AG10803 (cell line): ENCODE results near the gene TCEA2.

Source experiments
- DNase-seq: peaks from one replicate; pipeline ENCODE4 v3.0.0; 2010; ENCODE audit warnings: low read depth
- H3K4me3 ChIP-seq: 2 replicates; pipeline ENCODE4 v1.5.1; 2011; ENCODE audit warnings: mild to moderate bottlenecking, low read length, control low read depth
- TF ChIP-seq, protein P1 (sequence below): conservative IDR thresholded peaks from 2 replicates; pipeline ENCODE4 v1.5.1; 2011; ENCODE audit warnings: mild to moderate bottlenecking, low read length, control low read depth, inconsistent platforms

Gene TCEA2

DNA sequence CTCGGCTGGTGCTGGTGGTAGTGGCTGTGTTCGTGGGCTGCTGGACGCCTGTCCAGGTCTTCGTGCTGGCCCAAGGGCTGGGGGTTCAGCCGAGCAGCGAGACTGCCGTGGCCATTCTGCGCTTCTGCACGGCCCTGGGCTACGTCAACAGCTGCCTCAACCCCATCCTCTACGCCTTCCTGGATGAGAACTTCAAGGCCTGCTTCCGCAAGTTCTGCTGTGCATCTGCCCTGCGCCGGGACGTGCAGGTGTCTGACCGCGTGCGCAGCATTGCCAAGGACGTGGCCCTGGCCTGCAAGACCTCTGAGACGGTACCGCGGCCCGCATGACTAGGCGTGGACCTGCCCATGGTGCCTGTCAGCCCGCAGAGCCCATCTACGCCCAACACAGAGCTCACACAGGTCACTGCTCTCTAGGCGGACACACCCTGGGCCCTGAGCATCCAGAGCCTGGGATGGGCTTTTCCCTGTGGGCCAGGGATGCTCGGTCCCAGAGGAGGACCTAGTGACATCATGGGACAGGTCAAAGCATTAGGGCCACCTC lies 35.5 kb downstream of the TCEA2 start:
- TF ChIP-seq, protein P1, sequence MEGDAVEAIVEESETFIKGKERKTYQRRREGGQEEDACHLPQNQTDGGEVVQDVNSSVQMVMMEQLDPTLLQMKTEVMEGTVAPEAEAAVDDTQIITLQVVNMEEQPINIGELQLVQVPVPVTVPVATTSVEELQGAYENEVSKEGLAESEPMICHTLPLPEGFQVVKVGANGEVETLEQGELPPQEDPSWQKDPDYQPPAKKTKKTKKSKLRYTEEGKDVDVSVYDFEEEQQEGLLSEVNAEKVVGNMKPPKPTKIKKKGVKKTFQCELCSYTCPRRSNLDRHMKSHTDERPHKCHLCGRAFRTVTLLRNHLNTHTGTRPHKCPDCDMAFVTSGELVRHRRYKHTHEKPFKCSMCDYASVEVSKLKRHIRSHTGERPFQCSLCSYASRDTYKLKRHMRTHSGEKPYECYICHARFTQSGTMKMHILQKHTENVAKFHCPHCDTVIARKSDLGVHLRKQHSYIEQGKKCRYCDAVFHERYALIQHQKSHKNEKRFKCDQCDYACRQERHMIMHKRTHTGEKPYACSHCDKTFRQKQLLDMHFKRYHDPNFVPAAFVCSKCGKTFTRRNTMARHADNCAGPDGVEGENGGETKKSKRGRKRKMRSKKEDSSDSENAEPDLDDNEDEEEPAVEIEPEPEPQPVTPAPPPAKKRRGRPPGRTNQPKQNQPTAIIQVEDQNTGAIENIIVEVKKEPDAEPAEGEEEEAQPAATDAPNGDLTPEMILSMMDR, result no peak
- DNase-seq, result no peak
- H3K4me3 ChIP-seq, result no peak overlapping the region

DNA sequence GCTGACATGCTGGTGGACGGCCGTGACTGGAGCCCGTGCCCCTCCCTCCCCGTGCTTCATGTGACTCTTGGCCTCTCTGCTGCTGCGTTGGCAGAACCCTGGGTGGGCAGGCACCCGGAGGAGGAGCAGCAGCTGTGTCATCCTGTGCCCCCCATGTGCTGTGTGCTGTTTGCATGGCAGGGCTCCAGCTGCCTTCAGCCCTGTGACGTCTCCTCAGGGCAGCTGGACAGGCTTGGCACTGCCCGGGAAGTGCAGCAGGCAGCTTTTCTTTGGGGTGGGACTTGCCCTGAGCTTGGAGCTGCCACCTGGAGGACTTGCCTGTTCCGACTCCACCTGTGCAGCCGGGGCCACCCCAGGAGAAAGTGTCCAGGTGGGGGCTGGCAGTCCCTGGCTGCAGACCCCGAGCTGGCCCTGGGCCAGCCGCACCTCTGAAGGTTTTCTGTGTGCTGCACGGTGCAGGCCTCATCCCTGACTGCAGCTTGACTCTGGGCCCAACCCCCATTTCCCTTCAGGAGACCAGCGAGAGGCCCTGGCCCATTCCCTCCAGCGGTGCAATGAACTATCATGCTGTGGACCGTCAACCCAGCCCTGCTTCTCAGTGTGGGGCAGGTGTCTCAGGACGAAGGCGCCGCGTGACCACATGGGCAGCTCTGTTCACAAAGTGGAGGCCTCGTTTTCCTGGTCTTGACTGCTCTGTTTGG lies 36.2 kb downstream of the TCEA2 start:
- no peak overlapping the region for H3K4me3 ChIP-seq
- TF ChIP-seq, protein P1, result no peak
- no peak for DNase-seq

GRCh38 chr20:64099880-64100565 lies 37.0 kb downstream of the TCEA2 start:
- no peak overlapping the region for H3K4me3 ChIP-seq
- no peak for DNase-seq
- TF ChIP-seq, protein P1, result no peak

GRCh38 chr20:64100566-64100888 lies 37.5 kb downstream of the TCEA2 start:
- no peak for DNase-seq
- TF ChIP-seq, protein P1, result no peak
- H3K4me3 ChIP-seq, result no peak overlapping the region

DNA sequence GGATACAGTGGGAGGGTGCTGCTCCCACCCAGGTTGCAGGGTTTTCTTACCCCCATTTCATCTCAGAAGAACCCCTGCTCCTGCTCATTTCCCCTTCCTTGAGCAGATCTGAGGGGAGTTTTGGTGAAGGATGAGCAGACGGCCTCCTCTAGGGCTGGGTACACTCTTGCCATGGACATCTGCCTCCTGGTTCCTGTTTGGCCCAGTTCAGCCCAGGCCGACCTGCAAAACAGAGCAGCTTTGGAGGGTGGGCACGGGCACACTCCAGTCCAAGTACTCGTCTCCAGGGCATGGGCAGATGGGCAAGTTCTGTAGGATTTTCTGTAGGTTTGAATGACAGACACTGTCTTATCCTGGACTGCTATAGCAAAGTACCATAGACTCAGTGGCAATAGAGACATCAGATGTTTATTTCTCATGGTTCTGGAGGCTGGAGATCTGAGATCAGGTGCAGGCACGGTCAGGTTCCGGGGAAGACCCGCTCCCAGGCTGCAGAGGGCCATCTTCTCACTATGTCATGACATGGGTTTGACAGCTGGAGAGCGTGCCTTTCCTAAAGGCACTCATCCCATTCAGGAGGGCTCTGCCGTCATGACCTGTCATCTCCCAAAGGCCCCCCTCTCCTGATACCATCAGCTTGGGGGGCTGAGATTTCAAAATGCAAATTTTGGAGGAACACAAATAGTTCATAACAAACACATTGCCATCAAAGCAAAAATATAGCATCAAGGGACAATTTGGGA lies 38.1 kb downstream of the TCEA2 start:
- no peak for DNase-seq
- TF ChIP-seq, protein P1, result no peak
- H3K4me3 ChIP-seq, result no peak overlapping the region

GRCh38 chr20:64101731-64102621 lies 39.0 kb downstream of the TCEA2 start:
- no peak overlapping the region for H3K4me3 ChIP-seq
- TF ChIP-seq, protein P1, result peak; percentile 36
- no peak for DNase-seq
